HCEC 1CT (cell line): ENCODE data around the gene CPD.

Experiments
- DNase-seq: peaks from one replicate; pipeline ENCODE4 v3.0.0-alpha.2; 2017

CPD gene

DNA sequence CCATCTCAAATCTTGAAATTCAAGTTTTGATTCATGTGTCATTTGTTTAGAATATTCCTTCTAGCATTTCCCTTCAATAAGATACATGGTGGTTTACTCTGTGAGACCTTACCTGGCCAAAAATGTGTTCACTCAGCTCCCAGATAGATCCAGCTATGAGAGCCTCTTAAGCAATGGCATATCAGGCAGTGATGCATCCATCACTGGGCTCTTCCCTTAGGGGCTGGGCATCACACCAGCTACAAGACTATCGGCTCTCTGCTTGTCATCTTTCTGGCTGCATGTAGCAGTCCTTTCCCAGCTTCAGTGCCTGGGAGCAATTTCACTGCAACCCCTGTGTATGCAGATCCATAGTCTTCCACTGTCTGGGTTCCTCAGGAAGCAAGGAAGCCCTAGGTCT is 139.1 kb downstream of the CPD start:
- DNase-seq, result no peak

DNA sequence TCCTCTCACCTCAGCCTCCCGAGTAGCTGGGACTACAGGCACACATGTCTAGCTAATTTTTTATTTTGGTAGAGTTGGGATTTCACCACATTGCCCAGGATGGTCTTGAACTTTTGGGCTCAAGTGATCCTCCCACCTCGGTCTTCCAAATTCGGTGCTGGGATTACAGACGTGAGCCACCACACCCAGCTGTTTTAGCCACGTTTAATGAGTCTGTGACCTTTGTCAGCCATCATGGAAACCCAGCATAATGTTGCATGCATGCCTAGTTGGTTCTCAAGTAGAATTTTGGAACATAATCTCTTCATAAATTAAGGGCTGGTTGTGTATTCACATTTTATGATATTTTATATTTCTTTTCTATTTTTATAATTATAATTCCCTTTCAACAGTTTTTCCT is 140.4 kb downstream of the CPD start:
- DNase-seq, result no peak
